Stimulated activated naive CD8-positive, alpha-beta T cell treated with anti-CD3 and anti-CD28 coated beads, Interleukin-15, Interleukin-2, amounts not matched to agents 100 ng/mL and 50 ng/mL, for 24 hours (primary cell): ENCODE data around the gene ADAM21.
"Not testable (repeated sequence)": the region's sequence is repeated elsewhere in the genome, so short reads cannot be mapped to it uniquely, and the experiment has no call there.

Experiments used
- H3K27ac Mint-ChIP-seq: one replicate; pipeline ENCODE4 v1.8.0; 2021; ENCODE audit warnings: mild to moderate bottlenecking, mixed read lengths
- H3K27me3 Mint-ChIP-seq: one replicate; pipeline ENCODE4 v1.8.0; 2021; ENCODE audit warnings: mixed read lengths
- H3K36me3 Mint-ChIP-seq: one replicate; pipeline ENCODE4 v1.8.0; 2021; ENCODE audit warnings: low read depth, mixed read lengths
- H3K4me1 Mint-ChIP-seq: one replicate; pipeline ENCODE4 v1.8.0; 2021; ENCODE audit warnings: low read depth, mixed read lengths
- H3K4me3 Mint-ChIP-seq: one replicate; pipeline ENCODE4 v1.8.0; 2021; ENCODE audit warnings: mild to moderate bottlenecking, mixed read lengths
- H3K9me3 Mint-ChIP-seq: one replicate; pipeline ENCODE4 v1.8.0; 2021; ENCODE audit warnings: mixed read lengths

The ADAM21 gene

DNA sequence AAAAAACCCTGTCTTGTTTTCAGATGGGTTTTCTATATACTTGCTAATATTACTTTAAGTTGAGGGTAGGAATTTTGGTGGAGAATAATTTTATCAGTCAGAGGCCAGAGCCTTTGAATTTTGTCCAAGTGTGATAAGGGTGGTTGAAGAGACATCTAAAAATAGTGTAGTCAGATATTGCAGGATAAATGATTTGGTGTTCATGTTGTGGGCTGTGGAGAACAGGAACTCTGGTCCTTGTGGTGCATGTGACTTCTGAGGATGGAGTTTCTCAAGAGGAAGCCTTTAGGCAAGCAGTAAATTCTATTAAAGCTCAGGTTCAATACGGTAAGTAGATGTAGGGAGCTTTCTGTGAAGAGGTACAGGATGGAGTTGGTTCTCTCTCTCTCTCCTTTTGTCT lies 2.8 kb downstream of the ADAM21 start:
- H3K27me3 Mint-ChIP-seq = peaks cover 3% of the 10 kb centered on the region
- no peaks in the 10 kb centered on the region for H3K9me3 Mint-ChIP-seq

DNA sequence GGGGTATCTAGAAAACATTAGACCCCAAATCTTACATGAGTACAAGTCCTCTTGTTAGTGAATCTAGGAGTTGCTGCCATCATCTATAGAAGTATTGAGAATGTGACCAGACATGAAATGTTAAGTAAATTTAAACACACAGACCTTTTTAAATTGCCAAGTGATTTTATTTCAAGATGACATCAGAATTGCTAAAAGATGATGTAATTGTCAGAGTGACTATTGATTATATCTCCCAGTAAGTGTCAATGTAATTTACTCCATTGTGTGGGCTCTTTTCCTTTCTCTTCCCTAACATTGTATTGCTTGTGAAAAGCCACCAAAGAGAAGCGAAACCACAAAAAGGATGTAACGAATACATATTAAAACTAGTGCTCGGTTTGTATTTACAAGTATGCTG lies 16.8 kb downstream of the ADAM21 start:
- H3K4me1 Mint-ChIP-seq = no peaks in the 10 kb centered on the region
- H3K27me3 Mint-ChIP-seq = no peaks in the 10 kb centered on the region
- H3K4me3 Mint-ChIP-seq = no peak overlapping the region
- H3K9me3 Mint-ChIP-seq = peaks cover 10% of the 10 kb centered on the region
- H3K36me3 Mint-ChIP-seq = peaks cover 22% of the 10 kb centered on the region
- no peak overlapping the region for H3K27ac Mint-ChIP-seq

More for the DNA sequence above, 2.8 kb downstream of the ADAM21 start:
- no peaks in the 10 kb centered on the region for H3K4me1 Mint-ChIP-seq
- H3K27ac Mint-ChIP-seq = no peak overlapping the region
- no peaks in the 10 kb centered on the region for H3K36me3 Mint-ChIP-seq
- H3K4me3 Mint-ChIP-seq = no peak overlapping the region

DNA sequence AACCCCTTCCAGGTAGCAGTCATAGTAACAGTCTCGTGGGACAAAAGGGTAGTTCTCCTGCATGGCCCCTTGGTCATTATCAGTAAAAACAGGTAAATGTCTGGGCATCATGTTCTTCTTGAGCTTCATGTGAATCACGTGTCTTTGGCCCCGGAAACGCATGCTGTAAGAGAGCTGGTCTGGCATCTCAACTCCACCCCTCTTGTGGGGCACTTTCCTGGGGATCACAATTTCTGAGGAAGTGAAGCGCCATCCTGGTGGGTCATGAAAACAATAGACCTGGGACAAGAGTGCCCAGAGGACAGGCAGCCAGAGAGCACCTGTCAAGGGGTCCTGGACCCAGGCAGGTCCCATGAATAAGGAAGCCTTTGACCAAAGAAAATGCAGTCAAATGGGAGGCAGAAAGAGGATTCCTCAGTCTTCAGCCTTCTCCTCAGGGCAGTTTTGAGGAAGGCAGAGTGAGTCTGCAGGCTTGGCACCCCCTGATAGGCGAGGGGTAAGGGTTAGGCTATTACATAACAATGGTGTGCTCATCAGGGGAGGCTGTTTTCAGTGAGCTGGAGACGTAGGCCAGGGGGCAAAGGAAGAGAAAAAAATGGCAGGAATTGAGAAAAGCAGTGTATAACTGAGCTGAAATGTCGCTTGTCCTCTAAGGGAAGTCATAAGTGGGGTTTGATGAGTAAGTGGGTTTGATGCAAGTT lies 19.0 kb downstream of the ADAM21 start:
- not testable (repeated sequence) for H3K27me3 Mint-ChIP-seq, H3K4me1 Mint-ChIP-seq

DNA sequence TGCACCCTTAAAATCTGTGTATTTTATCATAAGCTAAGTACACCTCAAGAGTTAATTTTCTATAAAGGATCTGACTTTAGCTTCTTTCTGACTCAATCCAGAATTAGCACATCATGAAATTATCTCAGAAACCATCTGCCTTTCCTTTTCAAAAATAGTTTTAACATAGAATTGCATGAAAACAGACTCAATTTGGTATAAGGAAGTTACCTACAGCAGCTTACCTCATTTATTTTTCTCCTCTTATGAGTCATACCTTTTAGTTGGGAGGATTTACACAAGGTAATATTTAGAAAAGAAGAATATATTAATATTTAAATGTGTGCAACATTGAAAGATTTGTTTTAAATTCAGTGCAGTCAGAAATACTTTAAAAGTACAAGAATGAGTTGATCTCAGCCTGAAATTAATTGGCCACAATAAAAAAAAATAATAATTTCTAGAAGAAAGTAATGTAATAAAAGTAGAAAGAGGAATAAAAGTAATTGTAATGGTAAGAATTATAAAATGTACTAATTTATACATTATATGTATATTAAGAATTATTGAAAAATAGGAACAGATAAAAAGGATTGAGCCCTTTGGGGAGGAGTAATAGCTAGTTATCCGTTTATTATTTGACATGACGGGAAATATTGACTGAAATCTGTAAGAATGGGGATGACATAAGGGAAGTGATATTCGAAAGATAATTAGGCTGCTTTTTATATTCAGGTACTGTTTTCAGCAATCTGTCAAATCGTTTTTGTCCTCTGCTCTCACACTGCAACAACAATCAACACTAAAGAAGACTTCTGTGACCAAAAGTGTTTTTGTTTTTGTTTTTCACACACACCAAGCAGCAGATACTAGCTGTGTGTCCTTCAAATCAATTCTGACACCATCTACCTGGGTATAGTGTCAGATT lies 20.5 kb downstream of the ADAM21 start:
- Mint-ChIP-seq H3K4me3 (no peak overlapping the region), H3K27me3 (no peaks in the 10 kb centered on the region), H3K9me3 (peaks cover 10% of the 10 kb centered on the region), H3K27ac (no peak overlapping the region), H3K36me3 (peaks cover 22% of the 10 kb centered on the region), H3K4me1 (no peaks in the 10 kb centered on the region)

More for the DNA sequence above, 19.0 kb downstream of the ADAM21 start:
- not testable (repeated sequence) for H3K4me3 Mint-ChIP-seq, H3K9me3 Mint-ChIP-seq, H3K27ac Mint-ChIP-seq
- H3K36me3 Mint-ChIP-seq = peaks cover 22% of the 10 kb centered on the region

DNA sequence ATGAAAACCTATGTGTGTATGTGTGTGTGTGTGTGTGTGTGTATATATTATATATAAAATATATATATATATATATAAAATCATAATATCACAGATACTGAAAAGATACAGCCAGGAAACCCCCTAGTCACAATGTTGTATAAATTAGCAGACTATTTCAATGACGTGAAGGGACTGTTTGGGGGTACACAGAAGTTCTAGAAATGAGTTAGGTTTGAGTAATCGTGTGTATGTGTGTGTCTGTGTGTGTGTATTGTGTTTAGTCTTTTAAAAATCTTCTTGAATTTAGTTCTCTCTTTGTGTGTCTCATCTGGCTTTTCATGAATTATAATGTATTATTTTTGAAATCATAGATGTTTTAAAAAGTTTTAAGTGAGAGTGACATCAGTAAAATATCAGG lies 21.9 kb downstream of the ADAM21 start:
- Mint-ChIP-seq H3K36me3 (peaks cover 19% of the 10 kb centered on the region), H3K27ac (no peak overlapping the region), H3K9me3 (peaks cover 10% of the 10 kb centered on the region), H3K4me3 (no peak overlapping the region), H3K27me3 (no peaks in the 10 kb centered on the region), H3K4me1 (no peaks in the 10 kb centered on the region)

DNA sequence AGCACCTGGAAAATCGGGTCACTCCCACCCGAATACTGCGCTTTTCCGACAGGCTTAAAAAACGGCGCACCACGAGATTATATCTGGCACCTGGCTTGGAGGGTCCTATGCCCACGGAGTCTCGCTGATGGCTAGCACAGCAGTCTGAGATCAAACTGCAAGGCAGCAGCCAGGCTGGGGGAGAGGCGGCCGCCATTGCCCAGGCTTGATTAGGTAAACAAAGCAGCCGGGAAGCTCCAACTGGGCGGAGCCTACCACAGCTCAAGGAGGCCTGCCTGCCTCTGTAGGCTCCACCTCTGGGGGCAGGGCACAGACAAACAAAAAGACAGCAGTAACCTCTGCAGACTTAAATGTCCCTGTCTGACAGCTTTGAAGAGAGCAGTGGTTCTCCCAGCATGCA lies 23.5 kb downstream of the ADAM21 start:
- H3K4me3 Mint-ChIP-seq, H3K27ac Mint-ChIP-seq, H3K4me1 Mint-ChIP-seq, H3K9me3 Mint-ChIP-seq, H3K36me3 Mint-ChIP-seq, H3K27me3 Mint-ChIP-seq: not testable (repeated sequence)

DNA sequence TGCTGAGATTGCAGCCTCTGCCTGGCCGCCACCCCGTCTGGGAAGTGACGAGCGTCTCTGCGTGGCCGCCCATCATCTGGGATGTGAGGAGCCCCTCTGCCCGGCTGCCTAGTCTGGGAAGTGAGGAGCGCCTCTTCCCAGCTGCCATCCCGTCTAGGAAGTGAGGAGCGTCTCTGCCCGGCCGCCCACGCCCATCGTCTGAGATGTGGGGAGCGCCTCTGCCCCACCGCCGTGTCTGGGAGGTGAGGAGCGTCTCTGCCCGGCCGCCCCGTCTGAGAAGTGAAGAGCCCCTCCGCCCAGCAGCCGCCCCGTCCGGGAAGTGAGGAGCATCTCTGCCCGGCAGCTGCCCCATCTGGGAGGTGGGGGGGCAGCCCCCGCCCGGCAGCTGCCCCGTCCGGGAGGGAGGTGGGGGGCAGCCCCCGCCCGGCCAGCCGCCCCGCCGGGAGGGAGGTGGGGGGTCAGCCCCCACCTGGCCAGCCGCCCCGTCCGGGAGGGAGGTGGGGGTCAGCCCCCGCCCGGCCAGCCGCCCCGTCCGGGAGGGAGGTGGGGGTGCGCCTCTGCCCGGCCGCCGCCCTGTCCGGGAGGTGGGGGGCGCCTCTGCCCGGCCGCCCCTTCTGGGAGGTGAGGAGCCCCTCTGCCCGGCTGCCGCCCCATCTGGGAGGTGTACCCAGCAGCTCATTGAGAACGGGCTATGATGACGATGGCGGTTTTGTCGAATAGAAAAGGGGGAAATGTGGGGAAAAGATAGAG lies 25.6 kb downstream of the ADAM21 start:
- not testable (repeated sequence) for H3K9me3 Mint-ChIP-seq, H3K36me3 Mint-ChIP-seq, H3K4me3 Mint-ChIP-seq

DNA sequence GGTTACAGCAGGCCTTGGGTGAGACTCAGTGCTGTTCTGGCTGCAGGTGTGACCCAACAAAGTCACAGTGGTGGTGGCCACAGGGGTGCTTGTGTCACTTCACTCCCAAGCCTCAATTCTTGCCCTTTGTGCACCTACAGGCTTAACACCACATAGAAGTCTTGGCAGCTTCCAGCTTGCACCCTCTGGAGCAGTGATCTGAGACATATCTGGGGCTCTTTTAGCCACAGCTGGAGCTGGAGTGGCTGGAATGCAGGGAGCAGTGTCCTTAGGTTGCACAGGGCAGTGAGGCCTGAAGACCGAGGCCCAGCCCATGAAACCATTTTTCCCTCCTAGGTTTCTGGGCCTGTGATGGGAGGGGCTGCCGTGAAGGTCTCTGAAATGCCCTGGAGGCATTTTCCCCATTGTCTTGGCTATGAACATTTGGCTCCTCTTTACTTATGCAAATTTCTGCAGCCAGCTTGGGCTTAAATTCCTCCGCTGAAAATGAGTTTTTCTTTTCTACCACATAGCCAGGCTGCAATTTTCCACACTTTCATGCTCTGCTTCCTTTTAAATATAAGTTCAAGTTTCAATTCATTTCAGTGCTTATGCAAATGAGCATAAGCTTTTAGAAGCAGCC lies 37.7 kb downstream of the ADAM21 start:
- H3K4me3 Mint-ChIP-seq = no peak overlapping the region
- no peaks in the 10 kb centered on the region for H3K4me1 Mint-ChIP-seq
- no peaks in the 10 kb centered on the region for H3K27me3 Mint-ChIP-seq
- H3K27ac Mint-ChIP-seq = no peak overlapping the region
- peaks cover 34% of the 10 kb centered on the region for H3K9me3 Mint-ChIP-seq
- peaks cover 37% of the 10 kb centered on the region for H3K36me3 Mint-ChIP-seq

More for the DNA sequence above, 25.6 kb downstream of the ADAM21 start:
- H3K27me3 Mint-ChIP-seq, H3K4me1 Mint-ChIP-seq, H3K27ac Mint-ChIP-seq: not testable (repeated sequence)

DNA sequence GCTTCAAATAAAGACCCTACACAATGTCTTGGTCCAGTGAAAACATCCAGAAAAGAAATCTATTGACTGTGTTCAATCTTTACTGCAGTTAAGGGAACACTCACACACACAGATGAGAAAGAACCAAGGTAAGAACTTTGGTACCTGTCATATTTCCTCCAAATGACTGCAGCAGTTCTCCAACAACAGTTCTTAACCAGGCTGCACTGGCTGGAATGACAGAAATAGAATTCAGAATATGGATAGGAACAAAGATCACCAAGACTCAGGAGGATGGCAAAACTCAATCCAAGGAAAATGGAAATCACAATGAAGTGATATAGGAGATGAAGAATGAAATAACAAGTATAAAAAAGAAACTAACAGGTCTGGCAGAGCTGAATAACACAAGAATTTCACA lies 46.2 kb downstream of the ADAM21 start:
- no peak overlapping the region for H3K4me3 Mint-ChIP-seq
- H3K27ac Mint-ChIP-seq = no peak overlapping the region
- peaks cover 6% of the 10 kb centered on the region for H3K9me3 Mint-ChIP-seq
- no peaks in the 10 kb centered on the region for H3K27me3 Mint-ChIP-seq
- H3K4me1 Mint-ChIP-seq = no peaks in the 10 kb centered on the region
- H3K36me3 Mint-ChIP-seq = peaks cover 14% of the 10 kb centered on the region
